ENCODE results near the gene C17orf78. TPM values are rescaled to one million over a fixed set of nuclear protein-coding genes. Genes with fewer than 3 reads are reported as not detected.

The C17orf78 gene
- total RNA-seq, 1 donor from 2014 or later, result not detected

DNA sequence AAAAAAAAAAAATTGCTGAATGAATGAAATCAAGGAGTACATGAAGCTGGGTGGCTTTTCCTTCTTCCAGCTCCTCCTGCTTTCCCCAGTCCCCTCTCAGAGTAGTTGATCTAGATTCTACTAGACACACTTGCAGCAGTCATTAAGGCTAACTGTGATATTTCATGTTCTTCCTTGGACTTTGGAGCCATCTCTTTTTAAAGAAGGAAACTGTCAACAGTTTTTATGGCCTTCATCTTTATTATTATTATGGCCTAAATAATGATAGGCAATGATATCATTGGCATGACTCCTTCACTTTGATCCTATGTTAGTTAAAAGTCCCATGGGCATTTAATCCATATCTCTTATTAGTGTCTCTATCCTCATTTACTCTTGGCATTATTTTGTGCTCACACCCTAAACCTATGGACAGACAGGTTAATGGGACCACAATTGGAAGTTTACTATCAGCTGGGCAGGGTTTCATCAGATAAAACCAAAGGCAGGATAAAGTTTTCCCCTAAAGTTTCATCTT, 9.7 kb downstream of the C17orf78 start:
- TF ChIP-seq, protein P1, sequence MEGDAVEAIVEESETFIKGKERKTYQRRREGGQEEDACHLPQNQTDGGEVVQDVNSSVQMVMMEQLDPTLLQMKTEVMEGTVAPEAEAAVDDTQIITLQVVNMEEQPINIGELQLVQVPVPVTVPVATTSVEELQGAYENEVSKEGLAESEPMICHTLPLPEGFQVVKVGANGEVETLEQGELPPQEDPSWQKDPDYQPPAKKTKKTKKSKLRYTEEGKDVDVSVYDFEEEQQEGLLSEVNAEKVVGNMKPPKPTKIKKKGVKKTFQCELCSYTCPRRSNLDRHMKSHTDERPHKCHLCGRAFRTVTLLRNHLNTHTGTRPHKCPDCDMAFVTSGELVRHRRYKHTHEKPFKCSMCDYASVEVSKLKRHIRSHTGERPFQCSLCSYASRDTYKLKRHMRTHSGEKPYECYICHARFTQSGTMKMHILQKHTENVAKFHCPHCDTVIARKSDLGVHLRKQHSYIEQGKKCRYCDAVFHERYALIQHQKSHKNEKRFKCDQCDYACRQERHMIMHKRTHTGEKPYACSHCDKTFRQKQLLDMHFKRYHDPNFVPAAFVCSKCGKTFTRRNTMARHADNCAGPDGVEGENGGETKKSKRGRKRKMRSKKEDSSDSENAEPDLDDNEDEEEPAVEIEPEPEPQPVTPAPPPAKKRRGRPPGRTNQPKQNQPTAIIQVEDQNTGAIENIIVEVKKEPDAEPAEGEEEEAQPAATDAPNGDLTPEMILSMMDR (IDR thresholded peaks at IDR 0.05), result no peak
- ATAC-seq (ENCODE audit: low read depth) (no peak), DNase-seq (no peak)
- no peaks in the 10 kb centered on the region for H3K36me3 Mint-ChIP-seq (ENCODE audit: low read depth)
- H3K27ac Mint-ChIP-seq, result no peak overlapping the region
- H3K4me1 Mint-ChIP-seq, result no peaks in the 10 kb centered on the region
- no peaks in the 10 kb centered on the region for H3K9me3 Mint-ChIP-seq
- no peaks in the 10 kb centered on the region for H3K27me3 Mint-ChIP-seq
- intact Hi-C loops (cut with micrococcal nuclease), result no loop called here
- no peak overlapping the region for H3K4me3 Mint-ChIP-seq
- POLR2A ChIA-PET, result interaction anchor here (0.6 to 0.7 kb wide), 2 partner anchors 27 to 377 kb away, joined by 3 read pairs; no protein-coding TSS in a partner anchor
- CTCF ChIA-PET, result interaction anchor here (1.0 kb wide), 1 partner anchor 12 kb away, joined by 3 read pairs; no protein-coding TSS in a partner anchor

DNA sequence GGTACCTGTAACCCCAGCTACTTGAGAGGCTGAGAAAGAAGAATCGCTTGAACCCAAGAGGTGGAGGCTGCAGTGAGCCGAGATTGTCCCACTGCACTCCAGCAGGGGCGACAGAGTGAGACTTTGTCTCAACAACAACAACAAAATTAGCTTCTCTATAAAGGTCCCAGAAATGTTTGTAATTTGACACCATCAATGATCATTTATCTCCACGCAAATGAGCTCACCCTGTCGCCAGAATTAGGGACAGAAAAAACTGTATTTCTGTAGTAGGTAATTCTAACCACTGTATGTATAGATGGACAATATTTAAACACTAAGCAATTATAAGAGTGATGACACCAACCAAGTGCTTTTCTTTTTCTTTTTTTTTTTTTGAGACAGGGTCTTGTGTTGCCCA, 10.7 kb downstream of the C17orf78 start:
- TF ChIP-seq, protein P1 (IDR thresholded peaks at IDR 0.05), result no peak
- H3K4me1 Mint-ChIP-seq, result no peaks in the 10 kb centered on the region
- DNase-seq, result no peak
- no peaks in the 10 kb centered on the region for H3K36me3 Mint-ChIP-seq (ENCODE audit: low read depth)
- H3K27me3 Mint-ChIP-seq, result no peaks in the 10 kb centered on the region
- H3K27ac Mint-ChIP-seq, result no peak overlapping the region
- ChIA-PET CTCF (interaction anchor here (0.9 kb wide), 1 partner anchor 11 kb away, joined by 3 read pairs; no protein-coding TSS in a partner anchor), POLR2A (interaction anchor here (0.7 kb wide), 1 partner anchor 87 kb away, joined by 3 read pairs; no protein-coding TSS in a partner anchor)
- no peaks in the 10 kb centered on the region for H3K9me3 Mint-ChIP-seq
- intact Hi-C loops (cut with micrococcal nuclease), result no loop called here
- H3K4me3 Mint-ChIP-seq, result no peak overlapping the region
- no peak for ATAC-seq (ENCODE audit: low read depth)

DNA sequence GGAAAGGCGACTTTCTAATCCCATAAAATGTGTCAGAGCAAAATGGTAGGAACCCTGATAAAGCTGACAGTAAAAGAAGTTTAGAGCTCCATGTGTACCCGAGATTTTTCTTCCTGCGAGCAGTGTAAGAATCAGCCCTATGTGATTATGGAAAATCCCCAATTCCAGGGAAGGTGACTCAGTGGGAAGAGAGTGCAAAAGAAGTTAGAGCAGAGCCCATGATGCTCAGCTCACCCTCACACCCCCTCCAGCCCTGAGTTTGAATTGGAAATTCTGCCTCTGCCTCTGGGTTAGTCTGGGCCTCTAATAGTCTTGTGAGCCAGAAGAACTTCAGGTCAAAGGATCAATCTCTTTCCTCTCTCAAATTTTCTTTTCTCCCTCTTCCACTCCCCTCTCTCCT, 12.5 kb downstream of the C17orf78 start:
- no peaks in the 10 kb centered on the region for H3K9me3 Mint-ChIP-seq
- no peak overlapping the region for H3K27ac Mint-ChIP-seq
- H3K27me3 Mint-ChIP-seq, result no peaks in the 10 kb centered on the region
- ChIA-PET CTCF (interaction anchor here (0.6 to 1.4 kb wide), 3 partner anchors 10 to 46 kb away, joined by 3 to 4 read pairs (median 3); no protein-coding TSS in a partner anchor), POLR2A (no interaction called here)
- DNase-seq (no peak), ATAC-seq (ENCODE audit: low read depth) (no peak)
- intact Hi-C loops (cut with micrococcal nuclease), result no loop called here
- H3K4me3 Mint-ChIP-seq, result no peak overlapping the region
- H3K36me3 Mint-ChIP-seq (ENCODE audit: low read depth), result no peaks in the 10 kb centered on the region
- TF ChIP-seq, protein P1 (IDR thresholded peaks at IDR 0.05), result no peak
- peaks cover 7% of the 10 kb centered on the region for H3K4me1 Mint-ChIP-seq

DNA sequence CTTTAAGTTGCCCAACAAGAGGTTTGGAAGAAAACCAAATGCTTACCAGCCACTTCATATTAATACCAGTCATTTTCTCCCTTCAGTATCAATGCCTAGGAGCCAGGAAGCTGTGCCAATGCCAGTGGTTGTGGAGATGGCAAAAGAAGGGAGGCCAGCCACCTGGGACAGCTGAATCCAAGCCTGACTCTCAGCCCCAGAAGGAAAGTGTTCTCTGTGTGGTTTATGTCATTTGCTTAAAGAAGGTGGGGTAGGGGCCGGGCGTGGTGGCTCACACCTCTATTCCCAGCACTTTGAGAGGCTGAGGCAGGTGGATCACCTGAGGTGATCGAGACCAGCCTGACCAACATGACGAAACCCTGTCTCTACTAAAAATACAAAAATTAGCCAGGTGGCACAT, 13.4 kb downstream of the C17orf78 start:
- no peaks in the 10 kb centered on the region for H3K9me3 Mint-ChIP-seq
- H3K36me3 Mint-ChIP-seq (ENCODE audit: low read depth), result no peaks in the 10 kb centered on the region
- CTCF ChIA-PET, result interaction anchor here (1.3 to 1.4 kb wide), 2 partner anchors 9 to 16 kb away, joined by 3 to 4 read pairs; no protein-coding TSS in a partner anchor
- DNase-seq, result no peak
- H3K4me1 Mint-ChIP-seq, result peaks cover 7% of the 10 kb centered on the region
- H3K4me3 Mint-ChIP-seq, result no peak overlapping the region
- POLR2A ChIA-PET, result no interaction called here
- TF ChIP-seq, protein P1 (IDR thresholded peaks at IDR 0.05), result no peak
- no peak overlapping the region for H3K27ac Mint-ChIP-seq
- ATAC-seq (ENCODE audit: low read depth), result no peak
- intact Hi-C loops (cut with micrococcal nuclease), result no loop called here
- H3K27me3 Mint-ChIP-seq, result no peaks in the 10 kb centered on the region

DNA sequence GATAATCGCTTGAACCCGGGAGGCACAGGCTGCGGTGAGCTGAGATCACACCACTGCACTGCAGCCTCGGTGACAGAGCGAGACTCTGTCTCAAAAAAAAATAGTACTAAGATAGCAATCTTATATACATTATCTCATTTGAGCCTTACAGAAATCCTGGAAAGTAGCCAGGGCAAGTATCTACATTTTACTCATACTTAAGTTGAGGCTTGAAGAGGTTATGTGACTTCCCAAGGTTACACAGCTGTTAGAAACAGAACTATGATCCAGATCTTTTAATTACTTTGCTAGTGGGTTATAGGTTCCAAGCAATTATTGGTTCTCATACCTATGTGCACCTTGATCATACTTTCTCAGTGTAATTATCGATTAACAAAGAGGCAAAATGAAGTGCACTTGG, 15.4 kb downstream of the C17orf78 start:
- POLR2A ChIA-PET, result no interaction called here
- TF ChIP-seq, protein P1 (IDR thresholded peaks at IDR 0.05), result no peak
- no peaks in the 10 kb centered on the region for H3K9me3 Mint-ChIP-seq
- H3K36me3 Mint-ChIP-seq (ENCODE audit: low read depth), result no peaks in the 10 kb centered on the region
- H3K4me3 Mint-ChIP-seq, result no peak overlapping the region
- H3K27ac Mint-ChIP-seq, result no peak overlapping the region
- CTCF ChIA-PET, result interaction anchor here (1.4 kb wide), 1 partner anchor 18 kb away, joined by 3 read pairs; no protein-coding TSS in a partner anchor
- intact Hi-C loops (cut with micrococcal nuclease), result no loop called here
- ATAC-seq (ENCODE audit: low read depth) (no peak), DNase-seq (no peak)
- peaks cover 7% of the 10 kb centered on the region for H3K4me1 Mint-ChIP-seq
- no peaks in the 10 kb centered on the region for H3K27me3 Mint-ChIP-seq

Data from activated B cell treated with CpG ODN at 0.5 μM for 24 hours (primary cell).